ENCODE measurements around the gene NHLRC1.

DNA sequence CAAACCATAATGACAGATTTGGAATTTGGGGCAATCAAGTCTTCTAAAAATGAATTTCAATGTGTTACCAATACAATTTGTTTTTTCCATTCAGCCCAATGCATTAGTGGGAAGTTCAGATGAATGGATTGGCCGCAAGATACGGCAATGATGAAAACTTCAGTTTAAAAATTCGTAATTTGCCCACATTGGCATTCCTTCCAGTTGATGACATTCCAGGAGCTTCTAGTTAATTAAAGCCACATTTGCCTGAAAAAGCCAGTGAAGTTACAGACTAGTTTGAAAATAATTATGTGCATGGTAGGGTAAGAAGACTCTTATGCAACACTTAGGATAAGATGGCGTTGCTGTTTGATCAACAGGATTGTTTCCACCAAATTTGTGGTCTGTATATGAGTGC is 46.2 kb downstream of the NHLRC1 start:
- no peak for TF ChIP-seq ZNF274 (IDR thresholded peaks at IDR 0.05; ENCODE audit: low read depth, low read length)
- no peak for TF ChIP-seq YY1 (IDR thresholded peaks at IDR 0.05; ENCODE audit: insufficient read depth, insufficient read length)
- no peak for TF ChIP-seq SUZ12 (IDR thresholded peaks at IDR 0.05; ENCODE audit: extremely low read depth, insufficient read depth, insufficient read length)
